ENCODE measurements around the gene SLC12A1. TPM values are rescaled to one million over a fixed set of nuclear protein-coding genes. Genes with fewer than 3 reads are reported as not detected.
A peak's percentile ranks its signal among the peaks of the same experiment; 100 is the strongest.

Gene SLC12A1
- total and polyA plus RNA-seq, 2 of the 8 experiments (the other 6 are each of a cell fraction or from before 2014, with no cell fraction given): 0.63 to 1.0 TPM

- TF ChIP-seq CHD7 (IDR thresholded peaks at IDR 0.05; ENCODE audit: insufficient replicate concordance, low read length): no peak
- TF ChIP-seq RAD21 (IDR thresholded peaks at IDR 0.05 in 1 of 2, conservative IDR thresholded peaks at IDR 0.05 in 1 of 2; ENCODE audit: low read depth in 2 of 2, low read length in 2 of 2): peak in 1 of 2 experiments; percentile 17; a peak in 1 of 4 replicates
- TF ChIP-seq CHD1 (IDR thresholded peaks at IDR 0.05; ENCODE audit: low read depth, low read length): no peak
- no peak for TF ChIP-seq SP2 (IDR thresholded peaks at IDR 0.05; ENCODE audit: low read length)
- no peak for TF ChIP-seq CHD2 (IDR thresholded peaks at IDR 0.05; ENCODE audit: low read length)
- TF ChIP-seq RBBP5 (IDR thresholded peaks at IDR 0.05; ENCODE audit: borderline replicate concordance, low read depth, low read length): no peak
- 0 out of 2 replicates have a peak, but pooled peaks have one; percentile 28 for TF ChIP-seq MAX (IDR thresholded peaks at IDR 0.05)
- TF ChIP-seq KDM4A (IDR thresholded peaks at IDR 0.05; ENCODE audit: low read depth, low read length, severe bottlenecking): no peak
- TF ChIP-seq ZNF274 (IDR thresholded peaks at IDR 0.05; ENCODE audit: borderline replicate concordance, extremely low read depth, low read length): no peak
- TF ChIP-seq NANOG (IDR thresholded peaks at IDR 0.05; ENCODE audit: insufficient read depth, low read depth, low read length, poor library complexity, severe bottlenecking): no peak
- TF ChIP-seq ASH2L (IDR thresholded peaks at IDR 0.05; ENCODE audit: low read length): no peak
Observed at GRCh38 chr15:48300038-48300437, 93.9 kb downstream of the SLC12A1 start (continued).

Measured in H1 (cell line).